Upper lobe of right lung (tissue), 1 donor: ENCODE results near the gene MICU2. TPM values are rescaled to one million over a fixed set of nuclear protein-coding genes. Genes with fewer than 3 reads are reported as not detected.
"Not testable (repeated sequence)": the region's sequence is repeated elsewhere in the genome, so short reads cannot be mapped to it uniquely, and the experiment has no call there.

Experiments used
- ATAC-seq: fragments of 200-7000 bp; cut with Tn5 transposase; one replicate; pipeline ENCODE4 v1.9.1; 2020; ENCODE audit warnings: mild to moderate bottlenecking, moderate library complexity
- DNase-seq: peaks from one replicate; pipeline ENCODE4 v3.0.0-alpha.2; 2020
- H3K27ac ChIP-seq: fragments of 200-600 bp; one replicate; pipeline ENCODE4 v1.8.0; 2022
- H3K27me3 ChIP-seq: fragments of 200-600 bp; one replicate; pipeline ENCODE4 v1.8.0; 2022; ENCODE audit warnings: mild to moderate bottlenecking
- H3K36me3 ChIP-seq: fragments of 200-600 bp; one replicate; pipeline ENCODE4 v1.8.0; 2022
- H3K4me1 ChIP-seq: fragments of 200-600 bp; one replicate; pipeline ENCODE4 v1.8.0; 2022
- H3K4me3 ChIP-seq: fragments of 200-600 bp; one replicate; pipeline ENCODE4 v1.8.0; 2022; ENCODE audit warnings: mild to moderate bottlenecking
- H3K9me3 ChIP-seq: fragments of 200-600 bp; one replicate; pipeline ENCODE4 v1.8.0; 2022
- CTCF ChIP-seq: fragments of 200-600 bp; IDR thresholded peaks from one replicate; pipeline ENCODE4 v1.8.0; 2022; ENCODE audit warnings: antibody characterized with exemption
- intact Hi-C: fragments of 100-400 bp; cut with DNase I; formaldehyde crosslinking; loops from one replicate; pipeline ENCODE4 v1.11.0; 2022
- total RNA-seq: library from RNA; stranded (reverse); fragmentation: NEBNext Ultra II Directional; extraction: Animal tissue kit (Norgen Biotek cat#: 25700); gene quantifications from one replicate; pipeline ENCODE4 v1.2.1, GENCODE V29; 2021
- donor health status: DM: no; HTN: yes; CAD: no; lungs with severe emphysema.

Gene MICU2
- total RNA-seq, 1 donor from 2014 or later, result 30.7 TPM

- Histone ChIP-seq H3K36me3 (peaks cover 26% of the 10 kb centered on the region), H3K27ac (no peak overlapping the region), H3K27me3 (no peaks in the 10 kb centered on the region), H3K4me3 (no peak overlapping the region), H3K9me3 (no peaks in the 10 kb centered on the region), H3K4me1 (peaks cover 6% of the 10 kb centered on the region)
- DNase-seq (no peak), ATAC-seq (no peak)
- intact Hi-C loops, result no loop called here
- TF ChIP-seq CTCF, result no peak
Measured at GRCh38 chr13:21567714-21568113, 36.3 kb downstream of the MICU2 start.

GRCh38 chr13:21557995-21558394 is 46.0 kb downstream of the MICU2 start:
- DNase-seq (no peak), ATAC-seq (peak; percentile 73)
- no peaks in the 10 kb centered on the region for H3K36me3 ChIP-seq
- intact Hi-C loops, result no loop called here
- no peaks in the 10 kb centered on the region for H3K4me1 ChIP-seq
- peak; percentile 37 for TF ChIP-seq CTCF
- H3K9me3 ChIP-seq, result no peaks in the 10 kb centered on the region
- H3K27me3 ChIP-seq, result no peaks in the 10 kb centered on the region
- no peak overlapping the region for H3K27ac ChIP-seq
- no peak overlapping the region for H3K4me3 ChIP-seq

GRCh38 chr13:21556051-21556450 is 47.9 kb downstream of the MICU2 start:
- TF ChIP-seq CTCF, result no peak
- intact Hi-C loops, result no loop called here
- Histone ChIP-seq H3K36me3 (no peaks in the 10 kb centered on the region), H3K4me1 (no peaks in the 10 kb centered on the region), H3K9me3 (no peaks in the 10 kb centered on the region), H3K4me3 (no peak overlapping the region), H3K27ac (no peak overlapping the region), H3K27me3 (no peaks in the 10 kb centered on the region)
- DNase-seq (no peak), ATAC-seq (no peak)

GRCh38 chr13:21553261-21553660 is 50.7 kb downstream of the MICU2 start:
- H3K27me3 ChIP-seq, H3K36me3 ChIP-seq, DNase-seq, H3K9me3 ChIP-seq, intact Hi-C loops, H3K27ac ChIP-seq, H3K4me1 ChIP-seq, H3K4me3 ChIP-seq, ATAC-seq: not testable (repeated sequence)

GRCh38 chr13:21550918-21551317 is 53.1 kb downstream of the MICU2 start:
- no peak overlapping the region for H3K27ac ChIP-seq
- no peak for DNase-seq
- ATAC-seq, result no peak
- intact Hi-C loops, result no loop called here
- no peaks in the 10 kb centered on the region for H3K36me3 ChIP-seq
- no peaks in the 10 kb centered on the region for H3K27me3 ChIP-seq
- H3K4me1 ChIP-seq, result no peaks in the 10 kb centered on the region
- no peak for TF ChIP-seq CTCF
- H3K4me3 ChIP-seq, result no peak overlapping the region
- no peaks in the 10 kb centered on the region for H3K9me3 ChIP-seq

- intact Hi-C loops, result no loop called here
- H3K27me3 ChIP-seq, result no peaks in the 10 kb centered on the region
- ATAC-seq (no peak), DNase-seq (no peak)
- no peak for TF ChIP-seq CTCF
- no peaks in the 10 kb centered on the region for H3K4me1 ChIP-seq
- H3K27ac ChIP-seq, result no peak overlapping the region
- no peaks in the 10 kb centered on the region for H3K9me3 ChIP-seq
- no peak overlapping the region for H3K4me3 ChIP-seq
- no peaks in the 10 kb centered on the region for H3K36me3 ChIP-seq
Measured at GRCh38 chr13:21549633-21550032, 54.3 kb downstream of the MICU2 start.
